Activated CD8-positive, alpha-beta memory T cell treated with anti-CD3 and anti-CD28 coated beads for 1 hour (primary cell): ENCODE results near the gene NR2C2AP.
"Not testable (repeated sequence)": the region's sequence is repeated elsewhere in the genome, so short reads cannot be mapped to it uniquely, and the experiment has no call there.

Source experiments
- DNase-seq, 2 donors: peaks; one replicate each; pipeline ENCODE4 v3.0.0-alpha.2; 2020; ENCODE audit warnings: low read depth in 1 of 2; ENCODE audit errors: extremely low read depth in 1 of 2

The NR2C2AP gene

DNA sequence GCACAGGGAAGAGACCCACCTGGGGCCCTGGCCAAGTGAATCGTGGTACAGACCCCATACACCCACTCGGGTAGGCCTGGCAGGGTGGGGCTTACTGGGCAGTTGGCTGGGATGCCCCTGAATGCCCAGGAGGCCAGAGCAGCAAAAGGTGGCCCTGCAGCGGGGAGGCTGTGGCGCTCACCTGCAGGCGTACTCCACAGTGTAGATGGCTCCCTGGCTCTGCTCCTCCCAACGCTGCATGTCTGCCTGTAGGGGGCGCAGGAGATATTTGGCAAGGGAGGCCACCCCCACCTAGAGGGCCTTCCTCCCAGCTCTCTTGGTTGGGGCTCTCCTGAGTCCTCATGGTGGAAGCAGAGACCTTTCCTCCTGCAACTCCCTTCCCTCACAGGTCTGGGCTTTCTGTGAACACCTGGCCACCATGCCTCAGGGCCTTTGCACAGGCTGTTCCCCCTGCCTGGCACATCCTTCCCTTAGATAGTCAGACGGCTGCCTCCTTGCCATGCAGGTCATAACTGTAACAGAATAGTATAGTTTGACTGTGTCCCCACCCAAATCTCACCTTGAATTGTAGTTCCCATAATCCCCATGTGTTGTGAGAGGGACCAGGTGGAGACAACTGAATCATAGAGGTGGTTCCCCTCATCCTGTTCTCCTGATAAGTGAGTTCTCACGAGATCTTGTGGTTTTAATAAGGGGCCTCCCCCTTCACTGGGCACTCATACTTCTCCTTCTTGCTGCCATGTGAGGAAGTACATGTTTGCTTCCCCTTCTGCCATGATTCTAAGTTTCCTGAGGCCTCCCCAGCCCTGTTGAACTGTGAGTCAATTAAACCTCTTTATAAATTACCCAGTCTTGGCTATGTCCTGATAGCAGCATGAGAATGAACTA, 17.1 kb downstream of the NR2C2AP start:
- peak; percentile 25 to 45 for DNase-seq

DNA sequence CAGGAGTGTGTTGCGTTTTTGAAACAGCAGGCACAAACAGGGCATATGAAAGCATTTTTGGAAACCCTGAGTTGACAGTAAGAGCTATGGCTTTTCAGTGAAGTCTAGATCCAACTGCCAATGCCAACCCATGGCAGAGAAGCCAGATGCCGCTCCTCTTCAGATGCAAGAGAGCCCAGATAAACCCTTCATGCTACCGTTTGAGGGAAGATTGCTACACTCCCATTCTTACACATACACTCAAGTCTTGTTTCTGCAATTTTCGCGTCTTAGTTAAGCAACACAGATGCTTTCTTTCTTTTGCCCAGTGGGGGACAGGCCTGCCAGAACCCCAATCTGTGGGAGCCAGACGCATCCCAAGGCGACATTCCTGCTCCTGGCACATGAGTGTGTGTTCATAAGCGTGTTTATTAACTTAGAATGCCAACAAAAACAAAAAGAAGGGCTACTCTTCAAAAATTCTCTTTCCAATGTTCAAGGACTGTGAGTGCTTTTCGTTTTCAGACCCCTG, 21.7 kb downstream of the NR2C2AP start:
- DNase-seq: no peak

DNA sequence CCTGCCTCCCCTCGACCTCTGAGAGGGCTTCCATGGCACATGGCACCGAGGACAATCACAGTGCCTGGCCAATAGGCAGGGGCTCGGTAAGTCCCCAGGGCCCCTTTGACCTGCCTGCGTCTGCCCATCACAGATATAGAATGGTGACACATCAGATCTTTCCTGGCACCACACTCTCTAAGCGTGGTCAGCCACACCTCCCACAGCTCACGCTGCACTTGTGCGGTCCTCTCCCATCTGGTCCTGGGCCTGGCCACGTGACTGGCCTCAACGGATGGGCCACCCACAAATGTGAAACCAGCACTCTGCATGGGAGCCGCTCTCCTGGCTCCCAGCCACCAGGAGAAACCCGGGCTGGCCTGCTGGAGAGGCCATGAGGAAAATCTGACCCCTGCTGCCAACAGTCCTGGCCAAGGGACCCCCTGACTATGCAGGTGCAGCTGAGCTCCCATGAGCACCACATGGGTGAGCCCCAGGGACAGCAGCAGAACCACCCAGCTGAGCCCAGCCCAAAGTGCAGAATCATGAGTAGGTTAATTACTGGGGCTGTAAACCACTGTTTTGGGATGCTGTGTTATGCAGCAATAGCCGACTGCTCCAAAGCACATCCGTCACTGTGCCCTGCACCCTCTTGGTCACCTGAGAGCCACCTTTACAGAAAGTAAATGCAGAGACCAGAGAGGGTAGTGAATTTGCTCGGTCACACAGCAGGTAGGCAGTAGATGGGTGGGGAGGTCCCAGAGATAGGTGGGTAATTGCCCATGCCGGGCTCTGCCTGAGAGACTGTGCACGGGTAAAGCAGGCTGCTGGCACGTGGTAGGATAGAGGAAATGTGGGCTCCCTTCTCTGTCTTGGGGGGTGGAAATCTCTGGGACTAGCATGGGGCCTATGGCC, 23.4 kb downstream of the NR2C2AP start:
- no peak for DNase-seq

DNA sequence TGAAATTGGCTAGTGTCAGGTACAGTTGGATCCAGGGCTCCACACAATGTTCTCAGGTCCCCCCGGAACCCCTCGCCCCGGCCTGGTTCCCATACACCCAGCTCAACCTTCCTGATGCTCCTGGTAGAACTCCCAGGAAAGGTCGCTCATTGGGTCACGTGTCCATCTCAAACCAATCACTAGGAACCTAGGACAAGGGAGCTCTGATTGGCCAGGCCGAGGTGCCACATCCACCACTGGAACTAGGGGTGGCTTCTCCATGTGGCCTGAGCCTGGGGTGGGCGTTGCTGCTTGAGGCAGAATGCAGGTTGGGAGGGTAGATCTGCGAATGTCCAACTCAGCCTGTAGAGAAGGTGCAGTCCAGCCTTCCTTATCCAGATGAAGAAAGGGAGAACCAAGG, 26.3 kb downstream of the NR2C2AP start:
- no peak for DNase-seq

DNA sequence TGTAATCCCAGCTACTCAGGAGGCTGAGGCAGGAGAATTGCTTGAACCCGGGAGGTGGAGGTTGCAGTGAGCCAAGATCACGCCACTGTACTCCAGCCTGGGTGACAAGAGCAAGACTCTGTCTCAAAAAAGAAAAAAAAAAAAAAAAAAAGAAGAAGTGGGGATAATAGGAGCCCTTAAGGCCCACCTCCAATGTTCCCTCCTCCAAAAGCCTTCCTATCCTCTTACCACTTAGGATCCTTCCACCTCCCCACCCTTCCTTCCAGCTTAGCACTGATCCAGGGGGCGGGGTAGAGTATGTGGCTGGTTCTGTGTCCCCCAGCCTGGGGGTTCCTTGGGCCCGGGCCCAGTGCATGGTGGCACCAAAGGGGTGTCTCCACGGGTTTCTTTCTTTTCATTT, 30.0 kb downstream of the NR2C2AP start:
- not testable (repeated sequence) for DNase-seq

- no peak for DNase-seq
These were observed 31.2 kb downstream of the NR2C2AP start for GRCh38 chr19:19171821-19172532.

DNA sequence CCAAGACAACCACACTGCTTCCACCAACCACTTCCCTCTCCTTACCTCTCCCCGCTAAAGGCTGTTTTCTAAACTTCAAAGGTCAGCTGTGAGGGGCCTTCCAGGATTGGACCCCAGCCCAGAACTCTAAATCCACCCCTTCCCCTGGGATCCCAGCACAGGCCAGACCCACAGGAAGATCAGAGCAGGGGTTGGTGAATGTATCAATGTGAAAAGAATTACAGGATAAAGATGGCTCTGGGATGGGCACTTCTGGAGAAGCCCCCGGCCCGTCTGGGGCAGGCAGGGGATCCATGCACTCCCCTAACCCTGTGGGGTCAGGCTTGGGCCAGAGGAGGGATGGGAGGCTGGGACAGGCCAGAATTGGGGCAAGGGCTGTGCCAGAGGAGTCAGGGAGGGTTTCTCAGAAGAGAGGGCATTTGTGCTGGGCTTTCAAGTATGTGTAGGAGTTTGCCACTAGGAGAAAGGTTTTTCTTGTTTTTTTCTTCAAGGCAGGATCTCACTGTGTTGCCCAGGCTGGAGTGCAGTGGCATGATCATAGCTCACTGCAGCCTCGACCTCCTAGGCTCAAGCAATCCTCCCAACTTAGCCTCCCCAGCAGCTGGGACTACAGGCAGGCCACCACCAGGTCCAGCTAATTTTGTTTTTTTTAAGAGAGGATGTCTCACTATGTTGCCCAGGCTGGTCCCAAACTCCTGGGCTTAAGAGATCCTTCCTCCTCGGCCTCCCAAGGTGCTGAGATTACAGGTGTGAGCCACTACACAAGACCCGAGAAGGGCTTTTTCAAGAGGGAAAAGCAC, 32.1 kb downstream of the NR2C2AP start:
- DNase-seq: no peak

DNA sequence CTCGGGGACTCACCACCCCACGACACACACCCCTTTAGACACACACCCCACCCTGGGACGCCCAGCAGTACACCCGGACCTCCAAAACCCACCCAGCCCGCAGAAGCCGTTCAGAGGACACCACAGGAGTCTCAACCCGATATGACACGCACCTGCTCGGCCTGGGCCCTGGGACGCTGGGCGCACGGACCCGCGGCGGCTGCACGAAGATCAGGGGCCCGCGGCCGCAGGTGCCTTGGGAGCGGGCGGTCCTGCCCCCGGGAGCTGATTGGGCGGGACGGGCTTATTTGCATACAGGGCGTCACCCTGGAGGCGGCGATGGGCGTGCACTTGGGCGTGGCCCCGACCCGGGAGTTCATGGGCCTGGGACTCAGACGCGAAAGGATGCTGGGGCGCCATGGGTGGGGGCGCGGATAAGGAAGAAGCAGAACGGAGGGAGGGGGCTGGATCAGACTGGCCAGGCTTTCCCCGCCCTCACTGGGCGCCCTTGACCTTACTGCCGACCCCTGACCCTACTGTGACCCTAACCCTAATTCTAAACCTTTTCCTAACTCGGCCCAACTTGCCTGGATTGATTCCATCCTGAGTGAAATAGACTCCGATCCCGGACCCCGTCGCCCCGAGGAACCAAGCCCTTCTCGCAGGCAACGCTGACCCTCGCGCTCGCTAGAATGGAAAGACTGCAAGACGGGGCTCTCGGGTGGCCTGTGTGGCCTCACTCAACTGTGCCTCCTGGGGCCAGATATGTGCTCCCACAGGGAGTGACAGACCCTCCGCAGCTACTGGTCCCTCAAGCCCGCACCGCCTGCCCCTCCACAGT, 33.0 kb downstream of the NR2C2AP start, which contains the start of gene MEF2B:
Gene MEF2B (minus strand): TSS at position 211 of the 820 bp plus-strand sequence. CDS start 19,528 bp downstream, outside the sequence.
- DNase-seq: peak; percentile 29 to 57

DNA sequence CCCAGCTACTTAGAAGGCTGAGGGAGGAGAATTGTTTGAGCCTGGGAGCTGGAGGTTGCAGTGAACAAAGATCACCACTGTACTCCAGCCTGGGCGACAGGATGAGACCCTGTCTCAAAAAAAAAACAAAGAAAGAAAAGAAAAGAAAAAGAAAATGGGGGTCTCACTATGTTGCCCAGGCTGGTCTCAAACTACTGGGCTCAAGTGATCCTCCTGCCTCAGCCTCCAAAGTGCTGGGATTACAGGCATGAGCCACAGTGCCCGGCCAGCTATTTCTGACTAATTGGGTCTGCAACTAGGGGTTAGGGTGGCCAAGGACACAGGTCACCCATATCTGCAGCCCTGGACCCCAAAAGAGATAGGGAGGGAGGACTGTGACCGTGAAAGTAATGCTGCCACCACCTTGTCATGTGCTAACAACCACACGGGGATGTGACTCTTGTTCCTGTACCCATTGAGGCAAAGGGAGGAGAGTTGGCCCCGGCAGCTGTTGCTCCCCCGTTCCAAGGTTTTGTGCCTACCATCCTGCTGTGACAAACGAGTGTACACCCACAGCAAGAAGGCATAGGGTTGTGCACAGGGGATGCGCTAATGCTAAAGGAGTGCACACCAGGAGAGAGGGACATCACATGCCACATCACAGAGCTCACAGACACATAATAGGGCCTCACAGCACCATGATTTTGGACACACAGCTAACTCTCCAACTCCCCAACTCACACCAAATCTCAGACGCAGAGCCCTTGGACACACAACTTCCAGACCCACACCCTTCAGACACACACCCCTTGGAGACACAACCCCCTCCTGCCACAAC, 33.8 kb downstream of the NR2C2AP start:
- no peak for DNase-seq

- no peak for DNase-seq
These were observed 35.6 kb downstream of the NR2C2AP start for GRCh38 chr19:19167612-19168011.

DNA sequence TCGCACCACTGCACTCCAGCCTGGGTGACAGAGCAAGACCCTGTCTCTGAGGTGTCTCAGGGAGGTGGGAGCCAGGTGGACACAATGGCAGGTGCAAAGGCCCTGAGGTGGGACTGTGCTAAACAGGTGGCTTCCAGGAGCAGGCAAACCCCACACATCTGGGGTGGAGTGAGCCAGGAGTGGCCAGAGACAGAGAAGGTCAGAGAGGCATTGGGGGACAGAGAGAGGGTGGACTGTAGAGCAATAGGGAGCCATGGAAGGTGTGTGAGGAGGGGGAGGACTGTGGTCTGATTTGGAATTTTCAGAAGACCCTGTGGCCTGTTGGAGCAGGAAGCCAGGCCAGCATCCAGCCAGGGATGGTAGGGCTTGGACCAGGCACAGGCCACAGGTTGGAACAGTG, 37.8 kb downstream of the NR2C2AP start:
- no peak for DNase-seq

DNA sequence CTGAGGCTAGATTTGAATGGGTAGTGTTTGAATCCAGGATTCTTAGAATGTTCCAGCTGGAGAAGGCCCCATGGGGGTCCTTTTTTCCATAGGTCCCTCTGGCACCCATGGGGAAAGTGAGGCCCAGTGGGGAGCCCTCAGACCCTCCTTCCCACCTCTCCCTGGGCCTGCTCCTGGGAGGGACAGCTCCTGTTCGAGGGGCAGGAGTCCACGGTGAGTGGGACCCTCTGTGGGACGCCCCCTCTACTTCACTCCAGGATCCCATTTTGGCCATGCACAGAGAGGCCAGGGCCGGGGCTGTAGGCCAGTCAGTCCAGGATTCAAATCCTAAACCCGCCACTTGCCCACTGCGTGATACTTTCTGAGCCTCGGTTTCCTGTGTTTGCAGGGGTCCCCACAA, 40.7 kb downstream of the NR2C2AP start:
- DNase-seq: no peak

GRCh38 chr19:19160461-19161035, 42.7 kb downstream of the NR2C2AP start:
- no peak for DNase-seq

- no peak for DNase-seq
These were observed 43.7 kb downstream of the NR2C2AP start for GRCh38 chr19:19159534-19159933.

- no peak for DNase-seq
These were observed 45.4 kb downstream of the NR2C2AP start for GRCh38 chr19:19157808-19158207.

DNA sequence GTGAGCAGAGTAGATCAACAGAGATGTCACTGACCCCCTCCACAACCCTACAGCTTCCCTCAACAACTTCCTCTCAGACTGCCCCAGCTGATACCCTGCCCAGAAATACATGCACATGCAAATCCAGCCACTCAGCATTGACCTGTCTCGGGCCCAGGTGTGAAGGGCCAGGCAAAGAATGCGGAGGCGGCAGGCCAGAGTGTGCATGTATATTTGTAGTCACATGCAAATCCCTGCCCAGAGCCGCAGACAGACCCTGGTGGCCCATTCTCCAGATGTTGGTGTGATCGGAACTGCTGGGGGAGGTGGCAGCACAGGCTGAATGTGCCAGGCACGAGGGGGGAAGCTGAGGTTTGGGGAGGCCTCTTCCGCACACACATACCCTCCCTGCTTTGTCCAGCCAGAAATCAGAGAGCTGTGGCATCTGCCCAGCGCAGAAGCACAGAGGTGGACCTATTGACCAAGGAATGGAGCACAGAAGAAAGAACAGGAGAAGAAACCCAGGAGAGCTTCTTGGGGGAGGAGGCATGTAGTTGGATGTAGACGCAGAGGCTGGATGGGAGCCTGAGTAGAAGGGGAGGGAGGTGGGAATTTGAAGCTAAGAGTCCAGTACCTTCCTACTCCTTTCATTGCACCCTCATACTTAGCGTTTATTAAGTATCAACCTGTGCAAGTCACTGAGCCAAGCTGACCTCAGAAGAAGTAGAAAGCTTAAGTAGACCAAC, 47.6 kb downstream of the NR2C2AP start:
- no peak for DNase-seq

GRCh38 chr19:19154768-19155494, 48.3 kb downstream of the NR2C2AP start:
- no peak for DNase-seq
